Measurements from ENCODE around the gene LAGE3.

DNA sequence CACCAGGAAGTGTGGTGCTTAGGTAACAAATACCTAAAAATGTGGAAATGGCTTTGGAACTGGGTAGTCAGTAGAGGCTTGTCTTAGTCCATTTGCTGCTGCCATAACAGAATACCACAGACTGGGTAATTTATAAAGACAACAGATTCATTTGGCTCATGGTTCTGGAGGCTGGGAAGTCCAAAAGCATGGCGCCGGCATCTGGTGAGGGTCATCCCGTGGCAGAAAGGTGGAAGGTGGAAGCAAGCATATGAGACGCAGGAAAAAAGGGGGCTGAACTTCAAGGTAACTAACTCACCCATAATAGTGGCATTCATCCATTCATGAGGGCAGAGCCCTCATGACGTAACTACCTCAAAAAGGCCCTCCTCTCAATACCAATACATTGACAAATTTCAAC, 30.4 kb upstream of the LAGE3 start:
- TF ChIP-seq, protein P1, sequence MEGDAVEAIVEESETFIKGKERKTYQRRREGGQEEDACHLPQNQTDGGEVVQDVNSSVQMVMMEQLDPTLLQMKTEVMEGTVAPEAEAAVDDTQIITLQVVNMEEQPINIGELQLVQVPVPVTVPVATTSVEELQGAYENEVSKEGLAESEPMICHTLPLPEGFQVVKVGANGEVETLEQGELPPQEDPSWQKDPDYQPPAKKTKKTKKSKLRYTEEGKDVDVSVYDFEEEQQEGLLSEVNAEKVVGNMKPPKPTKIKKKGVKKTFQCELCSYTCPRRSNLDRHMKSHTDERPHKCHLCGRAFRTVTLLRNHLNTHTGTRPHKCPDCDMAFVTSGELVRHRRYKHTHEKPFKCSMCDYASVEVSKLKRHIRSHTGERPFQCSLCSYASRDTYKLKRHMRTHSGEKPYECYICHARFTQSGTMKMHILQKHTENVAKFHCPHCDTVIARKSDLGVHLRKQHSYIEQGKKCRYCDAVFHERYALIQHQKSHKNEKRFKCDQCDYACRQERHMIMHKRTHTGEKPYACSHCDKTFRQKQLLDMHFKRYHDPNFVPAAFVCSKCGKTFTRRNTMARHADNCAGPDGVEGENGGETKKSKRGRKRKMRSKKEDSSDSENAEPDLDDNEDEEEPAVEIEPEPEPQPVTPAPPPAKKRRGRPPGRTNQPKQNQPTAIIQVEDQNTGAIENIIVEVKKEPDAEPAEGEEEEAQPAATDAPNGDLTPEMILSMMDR (IDR thresholded peaks at IDR 0.05; ENCODE audit: control extremely low read depth in 1 of 3, insufficient read depth in 1 of 3, low read depth in 1 of 3, low read length in 3 of 3): no peak
- TF ChIP-seq CHD2 (IDR thresholded peaks at IDR 0.05; ENCODE audit: low read length): no peak
- no peak for TF ChIP-seq KDM5A (IDR thresholded peaks at IDR 0.05; ENCODE audit: low read length)
- no peak for TF ChIP-seq EP300 (IDR thresholded peaks at IDR 0.05; ENCODE audit: borderline replicate concordance in 1 of 2, low read depth in 2 of 2, low read length in 2 of 2)
- no peak for TF ChIP-seq EZH2 (IDR thresholded peaks at IDR 0.05; ENCODE audit: low read depth, low read length, severe bottlenecking)
- TF ChIP-seq, protein P2, sequence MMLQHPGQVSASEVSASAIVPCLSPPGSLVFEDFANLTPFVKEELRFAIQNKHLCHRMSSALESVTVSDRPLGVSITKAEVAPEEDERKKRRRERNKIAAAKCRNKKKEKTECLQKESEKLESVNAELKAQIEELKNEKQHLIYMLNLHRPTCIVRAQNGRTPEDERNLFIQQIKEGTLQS (IDR thresholded peaks at IDR 0.05; ENCODE audit: insufficient read depth, low read depth, low read length): no peak
- TF ChIP-seq TAF1 (IDR thresholded peaks at IDR 0.05; ENCODE audit: low read depth, low read length): no peak
- TF ChIP-seq POLR2A (IDR thresholded peaks at IDR 0.05; ENCODE audit: control extremely low read depth in 1 of 2, low read depth in 2 of 2, low read length in 2 of 2): no peak
